Fibroblast of pulmonary artery (primary cell): Measurements from ENCODE around the gene ROBO3.

Experiments used
- DNase-seq: peaks from one replicate; pipeline ENCODE4 v3.0.0-alpha.2; 2010; ENCODE audit warnings: low read depth
- H3K4me3 ChIP-seq: replicated peaks from 2 replicates; pipeline ENCODE4 v1.5.1; 2011; ENCODE audit warnings: low read depth, mild to moderate bottlenecking, control low read depth, low read length, moderate library complexity
- TF ChIP-seq, protein P1 (sequence below): IDR thresholded peaks from 2 replicates; pipeline ENCODE4 v1.5.1; 2011; ENCODE audit warnings: mild to moderate bottlenecking, control low read depth, low read length, inconsistent platforms; ENCODE audit errors: missing control alignments

ROBO3 gene

DNA sequence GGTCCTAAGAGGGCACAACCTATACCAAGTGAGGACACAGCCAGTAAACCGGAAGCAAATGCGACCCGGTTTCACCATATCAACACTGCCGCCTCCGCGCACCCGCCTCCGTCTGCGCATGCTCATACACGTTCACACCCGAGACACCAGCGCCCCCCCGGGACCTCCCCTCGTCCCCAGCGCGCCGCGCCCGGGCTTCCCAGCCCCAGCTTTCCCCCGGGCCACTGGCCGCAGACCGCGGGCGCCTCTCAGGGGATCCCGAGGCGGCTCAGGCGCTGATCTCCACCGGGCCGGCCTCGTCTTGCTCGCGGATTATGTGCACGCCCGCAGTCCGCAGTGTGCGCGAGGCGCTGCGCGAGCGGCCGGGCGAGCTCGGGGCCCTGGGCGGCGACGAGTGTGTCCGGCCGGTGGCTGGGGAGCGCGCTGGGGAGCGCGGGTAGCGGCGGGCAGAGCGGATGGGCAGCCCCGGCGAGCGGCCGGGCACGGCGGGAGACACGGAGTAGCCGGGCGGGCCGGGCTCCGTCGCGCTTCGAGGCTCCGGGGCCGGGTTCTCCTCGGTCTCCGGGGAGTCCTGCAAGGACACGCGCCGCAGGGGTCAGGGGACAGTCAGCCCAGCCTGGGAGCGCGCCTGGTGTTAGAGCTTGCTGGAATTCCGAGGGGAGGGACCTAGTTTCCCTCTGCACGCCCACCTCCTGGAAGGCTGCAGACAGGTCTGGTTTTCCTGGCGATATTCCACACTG is 55.8 kb downstream of the ROBO3 start:
- peak overlapping the region; percentile 30 for H3K4me3 ChIP-seq
- peak; percentile 68 for DNase-seq
- TF ChIP-seq, protein P1, sequence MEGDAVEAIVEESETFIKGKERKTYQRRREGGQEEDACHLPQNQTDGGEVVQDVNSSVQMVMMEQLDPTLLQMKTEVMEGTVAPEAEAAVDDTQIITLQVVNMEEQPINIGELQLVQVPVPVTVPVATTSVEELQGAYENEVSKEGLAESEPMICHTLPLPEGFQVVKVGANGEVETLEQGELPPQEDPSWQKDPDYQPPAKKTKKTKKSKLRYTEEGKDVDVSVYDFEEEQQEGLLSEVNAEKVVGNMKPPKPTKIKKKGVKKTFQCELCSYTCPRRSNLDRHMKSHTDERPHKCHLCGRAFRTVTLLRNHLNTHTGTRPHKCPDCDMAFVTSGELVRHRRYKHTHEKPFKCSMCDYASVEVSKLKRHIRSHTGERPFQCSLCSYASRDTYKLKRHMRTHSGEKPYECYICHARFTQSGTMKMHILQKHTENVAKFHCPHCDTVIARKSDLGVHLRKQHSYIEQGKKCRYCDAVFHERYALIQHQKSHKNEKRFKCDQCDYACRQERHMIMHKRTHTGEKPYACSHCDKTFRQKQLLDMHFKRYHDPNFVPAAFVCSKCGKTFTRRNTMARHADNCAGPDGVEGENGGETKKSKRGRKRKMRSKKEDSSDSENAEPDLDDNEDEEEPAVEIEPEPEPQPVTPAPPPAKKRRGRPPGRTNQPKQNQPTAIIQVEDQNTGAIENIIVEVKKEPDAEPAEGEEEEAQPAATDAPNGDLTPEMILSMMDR, result no peak

DNA sequence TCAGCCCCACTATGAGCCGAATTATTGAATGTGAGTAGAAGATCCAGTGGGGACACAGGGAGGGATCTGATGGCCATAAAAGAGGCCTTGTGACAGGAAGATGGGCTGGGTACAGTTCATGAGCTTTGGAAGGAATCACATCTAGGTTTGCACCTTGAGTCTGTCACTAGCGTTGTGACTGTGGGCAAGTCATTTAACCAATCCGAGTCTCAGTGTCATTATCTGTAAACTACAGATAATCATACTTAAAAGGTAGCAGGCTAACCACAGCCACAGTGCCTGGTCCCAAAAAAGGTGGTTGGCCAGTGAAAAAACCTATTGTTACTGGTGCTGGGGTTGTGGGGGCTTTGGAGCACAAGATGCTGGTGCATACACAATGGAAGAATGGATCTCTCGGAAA is 57.6 kb downstream of the ROBO3 start:
- TF ChIP-seq, protein P1, result no peak
- no peak overlapping the region for H3K4me3 ChIP-seq
- no peak for DNase-seq

DNA sequence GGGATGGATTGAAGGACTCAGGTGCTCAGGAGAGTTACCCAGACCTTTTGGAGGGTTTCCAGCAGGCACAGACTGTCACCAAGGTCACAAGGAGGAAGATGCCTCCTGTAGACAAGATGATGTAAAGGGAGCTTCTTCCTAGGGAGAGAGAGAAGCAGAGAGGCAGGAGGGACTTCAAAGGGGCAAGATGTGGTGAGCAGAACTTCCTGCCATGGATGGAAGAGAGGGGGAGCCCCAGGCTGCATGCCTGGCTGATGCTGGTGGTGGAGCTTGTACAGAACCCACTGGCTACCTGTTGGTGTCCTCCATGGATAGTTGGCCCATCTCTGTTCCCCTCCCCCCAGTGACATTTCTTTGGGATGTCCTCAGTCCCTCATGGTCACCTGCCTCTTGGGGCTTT is 58.1 kb downstream of the ROBO3 start:
- TF ChIP-seq, protein P1, result no peak
- DNase-seq, result no peak
- no peak overlapping the region for H3K4me3 ChIP-seq

DNA sequence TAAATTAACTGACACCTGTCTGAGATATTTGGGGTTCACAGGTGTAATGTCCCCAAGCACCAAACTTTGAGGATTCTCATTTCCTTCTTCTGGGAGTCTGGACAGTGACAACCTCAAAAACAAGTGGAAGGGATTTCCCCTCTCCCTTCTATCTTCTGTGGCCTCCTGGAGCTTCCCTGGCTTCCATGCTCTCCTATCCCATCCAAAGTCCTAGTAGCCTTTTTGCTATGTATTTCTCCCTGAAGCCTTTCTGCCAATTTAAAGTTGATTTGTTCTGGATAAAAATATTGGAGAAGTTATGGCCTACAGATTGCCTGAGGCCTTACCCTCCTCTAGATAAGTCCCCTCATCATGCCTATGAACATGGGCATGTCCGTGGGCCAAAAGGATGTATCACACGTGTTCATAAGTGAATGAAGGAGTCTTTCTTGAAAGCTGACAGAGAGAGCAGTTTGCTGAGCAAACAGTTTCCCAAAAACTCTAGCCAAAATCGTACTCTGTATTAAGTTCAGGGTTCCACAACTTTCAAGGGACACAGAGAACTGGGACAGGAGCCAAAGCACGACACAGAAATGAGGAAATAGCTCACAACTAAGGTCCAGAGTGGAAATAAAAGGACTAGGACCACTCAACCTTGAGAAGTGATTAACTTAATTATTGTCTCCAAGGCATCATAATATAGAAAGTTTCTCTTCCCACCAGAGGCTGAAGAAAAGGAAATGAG is 63.9 kb downstream of the ROBO3 start:
- DNase-seq, result no peak
- TF ChIP-seq, protein P1, result no peak
- H3K4me3 ChIP-seq, result no peak overlapping the region

DNA sequence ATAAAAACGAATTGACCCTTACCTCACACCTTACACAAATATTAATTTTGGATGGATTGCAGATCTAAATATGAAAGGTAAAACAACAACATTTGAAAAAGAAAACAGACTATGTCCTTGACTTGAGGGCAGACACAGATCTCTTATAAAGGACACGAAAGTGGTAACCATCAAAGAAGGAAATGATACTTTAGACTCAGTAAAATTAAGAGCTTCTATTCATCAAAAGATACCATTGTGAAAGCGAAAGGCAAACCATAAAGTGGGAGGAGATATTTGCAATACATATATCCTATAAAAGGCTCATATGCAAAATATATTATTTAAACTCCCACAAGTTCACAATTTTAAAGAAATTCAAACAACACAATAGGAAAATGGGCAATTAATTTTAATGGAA is 65.6 kb downstream of the ROBO3 start:
- TF ChIP-seq, protein P1, result no peak
- DNase-seq, result no peak
- no peak overlapping the region for H3K4me3 ChIP-seq
